Testis (tissue), 2 donors: ENCODE measurements around the gene PTEN.

Experiments used
- POLR2A ChIP-seq: fragments of 450-650 bp; IDR thresholded peaks from one replicate; pipeline ENCODE4 v1.6.1; 2017; ENCODE audit warnings: antibody characterized with exemption, mild to moderate bottlenecking, moderate library complexity
- TF ChIP-seq, protein P1 (sequence below), 3 experiments: fragments of 450-650 bp in 2 of 3; fragments of 200-600 bp in 1 of 3; sonication (generic) in 1 of 3; IDR thresholded peaks; one replicate each; pipeline ENCODE4 v1.5.1; 2016 to 2019; ENCODE audit warnings: antibody characterized with exemption in 3 of 3, mild to moderate bottlenecking in 2 of 3, moderate library complexity in 1 of 3

DNA sequence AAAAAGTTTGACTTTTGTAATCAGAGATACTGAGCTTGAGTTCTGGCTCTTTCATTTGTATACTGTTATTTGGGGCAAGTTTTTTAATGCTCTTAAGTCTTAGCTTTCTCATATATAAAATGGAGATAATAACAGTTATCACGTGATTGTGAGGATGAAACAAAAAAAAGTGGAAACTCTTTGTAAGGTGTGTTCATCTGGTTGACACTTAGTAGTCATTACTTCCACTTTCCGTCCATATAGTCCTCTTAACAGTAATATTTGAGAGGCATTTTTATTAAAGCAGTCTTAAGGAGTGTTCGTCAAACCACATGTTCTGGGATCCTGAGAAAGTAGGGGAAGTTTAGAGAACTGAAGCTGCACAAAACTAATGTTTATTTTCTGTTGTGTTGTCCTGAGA is 65.6 kb downstream of the PTEN start:
- TF ChIP-seq, protein P1, sequence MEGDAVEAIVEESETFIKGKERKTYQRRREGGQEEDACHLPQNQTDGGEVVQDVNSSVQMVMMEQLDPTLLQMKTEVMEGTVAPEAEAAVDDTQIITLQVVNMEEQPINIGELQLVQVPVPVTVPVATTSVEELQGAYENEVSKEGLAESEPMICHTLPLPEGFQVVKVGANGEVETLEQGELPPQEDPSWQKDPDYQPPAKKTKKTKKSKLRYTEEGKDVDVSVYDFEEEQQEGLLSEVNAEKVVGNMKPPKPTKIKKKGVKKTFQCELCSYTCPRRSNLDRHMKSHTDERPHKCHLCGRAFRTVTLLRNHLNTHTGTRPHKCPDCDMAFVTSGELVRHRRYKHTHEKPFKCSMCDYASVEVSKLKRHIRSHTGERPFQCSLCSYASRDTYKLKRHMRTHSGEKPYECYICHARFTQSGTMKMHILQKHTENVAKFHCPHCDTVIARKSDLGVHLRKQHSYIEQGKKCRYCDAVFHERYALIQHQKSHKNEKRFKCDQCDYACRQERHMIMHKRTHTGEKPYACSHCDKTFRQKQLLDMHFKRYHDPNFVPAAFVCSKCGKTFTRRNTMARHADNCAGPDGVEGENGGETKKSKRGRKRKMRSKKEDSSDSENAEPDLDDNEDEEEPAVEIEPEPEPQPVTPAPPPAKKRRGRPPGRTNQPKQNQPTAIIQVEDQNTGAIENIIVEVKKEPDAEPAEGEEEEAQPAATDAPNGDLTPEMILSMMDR (IDR thresholded peaks at IDR 0.05), result no peak
- TF ChIP-seq POLR2A, result no peak
